Left lung (tissue), 14 donors: ENCODE measurements around the gene YDJC. TPM values are rescaled to one million over a fixed set of nuclear protein-coding genes. Genes with fewer than 3 reads are reported as not detected.
"Not testable (repeated sequence)": the region's sequence is repeated elsewhere in the genome, so short reads cannot be mapped to it uniquely, and the experiment has no call there.

Experiments used
- ATAC-seq: fragments of 200-7000 bp; cut with Tn5 transposase; one replicate; pipeline ENCODE4 v1.9.1; 2020; ENCODE audit warnings: moderate library complexity
- DNase-seq, 4 donors: peaks; one replicate each; pipeline ENCODE4 v3.0.0-alpha.2; 2013 to 2020
- H3K27ac ChIP-seq, 2 donors: fragments of 200-600 bp; sonication (generic) in 1 of 2; one replicate each; pipeline versions ENCODE4 v1.5.0 to v1.8.0; 2020 to 2021
- H3K27me3 ChIP-seq, 2 donors: fragments of 200-600 bp; sonication (generic) in 1 of 2; one replicate each; pipeline versions ENCODE4 v1.5.0 to v1.8.0; 2020 to 2021
- H3K36me3 ChIP-seq, 2 donors: fragments of 200-600 bp; sonication (generic) in 1 of 2; one replicate each; pipeline versions ENCODE4 v1.5.0 to v1.8.0; 2020 to 2021
- H3K4me1 ChIP-seq, 2 donors: fragments of 200-600 bp; one replicate each; pipeline ENCODE4 v1.8.0; 2021
- H3K4me3 ChIP-seq, 2 donors: fragments of 200-600 bp; sonication (generic) in 1 of 2; one replicate each; pipeline versions ENCODE4 v1.5.0 to v1.8.0; 2020 to 2021; ENCODE audit warnings: mild to moderate bottlenecking in 1 of 2
- H3K9me3 ChIP-seq, 2 donors: fragments of 200-600 bp; sonication (generic) in 1 of 2; one replicate each; pipeline versions ENCODE4 v1.5.0 to v1.8.0; 2020 to 2021
- intact Hi-C, 2 donors: fragments of 100-400 bp; cut with DNase I; formaldehyde crosslinking; loops; one replicate each; pipeline versions ENCODE4 v1.11.2 to v1.14.2; 2022
- long read RNA-seq, 12 donors: library from polyadenylated mRNA in 2 of 12; unstranded in 2 of 12; transcript quantifications; one replicate each; pipeline ENCODE4 v2.0.0 and lab custom pipeline, GENCODE V29; 2019 to 2026
- polyA plus RNA-seq, 6 donors: library from polyadenylated mRNA; unstranded; fragments of 120-200 nt; gene quantifications; one replicate each; pipeline ENCODE4 v1.2.1, GENCODE V29; 2013; ENCODE audit not compliant: insufficient read length in 6 of 6
- total RNA-seq, 2 donors: library from RNA; stranded (reverse); fragmentation: NEBNext Ultra II Directional; extraction: Animal tissue kit (Norgen Biotek cat#: 25700); gene quantifications; one replicate each; pipeline ENCODE4 v1.2.1, GENCODE V29; 2021
- TF ChIP-seq, protein P1 (sequence below), 2 donors: fragments of 200-600 bp; sonication (generic) in 1 of 2; IDR thresholded peaks; one replicate each; pipeline versions ENCODE4 v1.5.0 to v1.8.0; 2021; ENCODE audit warnings: antibody characterized with exemption in 2 of 2
- donor health status: DM: no; HTN: yes; CAD: no.
- donor health status: DM: no; HTN: no; CAD: no.

Gene YDJC
- 10 to 100 TPM; 13.1 to 17.2 TPM for total RNA-seq
- 10 to 100 TPM in 3 of 6 donors, 1 to 10 TPM in 3; 6.2 to 11.3 (median 9.7) TPM for polyA plus RNA-seq
- long read RNA-seq, donor 1, transcript YDJC-203 (5 exons, 1,410 nt) = major isoform, 5 of 10 reads
- long read RNA-seq, donor 1, partial matches to known transcripts = 0 of 10 reads
- long read RNA-seq, donor 1, other reads (novel, unspliced or antisense) = 0 of 10 reads
- long read RNA-seq, donor 2, transcript YDJC-201 (5 exons, 1,351 nt) = major isoform, 8 of 69 reads
- long read RNA-seq, donor 2, partial matches to known transcripts = 52 of 69 reads
- long read RNA-seq, donor 2, other reads (novel, unspliced or antisense) = 7 of 69 reads
- long read RNA-seq, donor 3, transcript YDJC-201 (5 exons, 1,351 nt) = major isoform, 6 of 9 reads
- long read RNA-seq, donor 3, partial matches to known transcripts = 0 of 9 reads
- long read RNA-seq, donor 3, other reads (novel, unspliced or antisense) = 0 of 9 reads
- long read RNA-seq, donor 4, transcript YDJC-201 (5 exons, 1,351 nt) = major isoform, 11 of 31 reads
- long read RNA-seq, donor 4, transcript YDJC-203 (5 exons, 1,410 nt) = minor isoform, 8 of 31 reads
- long read RNA-seq, donor 4, partial matches to known transcripts = 8 of 31 reads
- long read RNA-seq, donor 4, other reads (novel, unspliced or antisense) = 1 of 31 reads
- long read RNA-seq, donor 5, partial matches to known transcripts = 0 of 7 reads
- long read RNA-seq, donor 5, other reads (novel, unspliced or antisense) = 0 of 7 reads
- long read RNA-seq, donor 6, partial matches to known transcripts = 0 of 6 reads
- long read RNA-seq, donor 6, other reads (novel, unspliced or antisense) = 0 of 6 reads
- long read RNA-seq, donor 7, partial matches to known transcripts = 0 of 3 reads
- long read RNA-seq, donor 7, other reads (novel, unspliced or antisense) = 0 of 3 reads
- long read RNA-seq, donor 8, transcript YDJC-201 (5 exons, 1,351 nt) = major isoform, 5 of 12 reads
- long read RNA-seq, donor 8, partial matches to known transcripts = 0 of 12 reads
- long read RNA-seq, donor 8, other reads (novel, unspliced or antisense) = 0 of 12 reads
- long read RNA-seq, donor 9 = 0 reads
- long read RNA-seq, donor 10, transcript YDJC-201 (5 exons, 1,351 nt) = major isoform, 14 of 50 reads
- long read RNA-seq, donor 10, transcript YDJC-206 (4 exons, 1,494 nt) = minor isoform, 5 of 50 reads
- long read RNA-seq, donor 10, transcript YDJC-203 (5 exons, 1,410 nt) = minor isoform, 13 of 50 reads
- long read RNA-seq, donor 10, partial matches to known transcripts = 9 of 50 reads
- long read RNA-seq, donor 10, other reads (novel, unspliced or antisense) = 3 of 50 reads
- long read RNA-seq, donor 11, partial matches to known transcripts = 0 of 4 reads
- long read RNA-seq, donor 11, other reads (novel, unspliced or antisense) = 0 of 4 reads
- long read RNA-seq, donor 12, partial matches to known transcripts = 0 of 6 reads
- long read RNA-seq, donor 12, other reads (novel, unspliced or antisense) = 0 of 6 reads

DNA sequence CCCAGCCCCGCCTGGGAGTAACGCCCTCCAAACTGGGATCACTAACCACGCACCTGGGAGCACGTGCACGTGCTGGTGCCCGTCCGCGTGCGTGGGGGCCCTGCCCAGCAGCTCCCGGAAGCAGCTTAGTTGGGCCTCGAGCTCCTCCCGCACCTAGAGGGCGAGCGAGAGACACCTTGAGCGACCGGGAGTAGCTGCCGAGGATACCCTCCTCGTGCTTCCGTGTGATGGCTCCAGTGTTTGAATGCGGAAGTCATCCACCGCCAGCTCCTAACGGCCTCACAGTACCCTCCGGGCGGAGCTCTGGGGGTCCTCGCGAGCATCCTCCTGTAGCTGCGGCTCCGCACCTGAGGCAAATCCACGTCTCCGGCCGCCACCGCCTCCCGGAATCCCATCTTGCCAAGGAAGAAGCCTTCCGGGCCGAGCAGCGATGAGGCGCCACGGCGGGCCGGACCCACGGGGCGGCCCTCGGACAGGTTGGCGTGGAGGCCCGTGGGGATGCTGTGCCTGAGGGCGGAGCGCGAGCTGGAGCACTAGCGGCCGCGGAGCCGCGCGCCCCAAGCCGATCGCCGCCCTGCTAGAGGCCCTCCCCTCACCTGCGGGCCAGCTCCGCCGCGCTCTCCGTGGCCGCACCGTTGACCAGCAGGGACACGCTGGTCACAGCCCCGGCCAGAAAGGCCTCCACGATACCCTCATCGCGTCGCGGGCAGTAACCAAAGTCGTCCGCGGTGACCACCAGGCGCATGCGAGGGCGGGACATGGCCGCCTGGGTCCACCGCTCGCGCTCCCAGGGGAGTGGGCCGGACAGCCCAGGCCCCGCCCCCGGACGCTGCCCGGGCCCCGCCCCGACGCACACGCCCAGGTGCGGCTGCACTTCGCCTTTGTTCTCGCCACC lies at the start of gene YDJC:
Gene YDJC, minus strand, starts transcription at position 768 of the 895 bp plus-strand sequence. Its CDS starts 8 bp downstream, at position 760.
- Histone ChIP-seq H3K4me1 (peaks cover 0 to 40% of the 10 kb centered on the region in 2 donors), H3K4me3 (peak within 1 kb of the TSS; percentile 90 to 93), H3K9me3 (no peaks in the 10 kb centered on the region), H3K27me3 (no peaks in the 10 kb centered on the region), H3K36me3 (peaks cover 0 to 16% of the 10 kb centered on the region in 2 donors), H3K27ac (peak within 1 kb of the TSS; percentile 8 to 83)
- TF ChIP-seq, protein P1, sequence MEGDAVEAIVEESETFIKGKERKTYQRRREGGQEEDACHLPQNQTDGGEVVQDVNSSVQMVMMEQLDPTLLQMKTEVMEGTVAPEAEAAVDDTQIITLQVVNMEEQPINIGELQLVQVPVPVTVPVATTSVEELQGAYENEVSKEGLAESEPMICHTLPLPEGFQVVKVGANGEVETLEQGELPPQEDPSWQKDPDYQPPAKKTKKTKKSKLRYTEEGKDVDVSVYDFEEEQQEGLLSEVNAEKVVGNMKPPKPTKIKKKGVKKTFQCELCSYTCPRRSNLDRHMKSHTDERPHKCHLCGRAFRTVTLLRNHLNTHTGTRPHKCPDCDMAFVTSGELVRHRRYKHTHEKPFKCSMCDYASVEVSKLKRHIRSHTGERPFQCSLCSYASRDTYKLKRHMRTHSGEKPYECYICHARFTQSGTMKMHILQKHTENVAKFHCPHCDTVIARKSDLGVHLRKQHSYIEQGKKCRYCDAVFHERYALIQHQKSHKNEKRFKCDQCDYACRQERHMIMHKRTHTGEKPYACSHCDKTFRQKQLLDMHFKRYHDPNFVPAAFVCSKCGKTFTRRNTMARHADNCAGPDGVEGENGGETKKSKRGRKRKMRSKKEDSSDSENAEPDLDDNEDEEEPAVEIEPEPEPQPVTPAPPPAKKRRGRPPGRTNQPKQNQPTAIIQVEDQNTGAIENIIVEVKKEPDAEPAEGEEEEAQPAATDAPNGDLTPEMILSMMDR (IDR thresholded peaks at IDR 0.05) = no peak
- peak; percentile 87 to 99 (median 94) for DNase-seq
- peak; percentile 98 for ATAC-seq
- intact Hi-C loops = no loop called here

DNA sequence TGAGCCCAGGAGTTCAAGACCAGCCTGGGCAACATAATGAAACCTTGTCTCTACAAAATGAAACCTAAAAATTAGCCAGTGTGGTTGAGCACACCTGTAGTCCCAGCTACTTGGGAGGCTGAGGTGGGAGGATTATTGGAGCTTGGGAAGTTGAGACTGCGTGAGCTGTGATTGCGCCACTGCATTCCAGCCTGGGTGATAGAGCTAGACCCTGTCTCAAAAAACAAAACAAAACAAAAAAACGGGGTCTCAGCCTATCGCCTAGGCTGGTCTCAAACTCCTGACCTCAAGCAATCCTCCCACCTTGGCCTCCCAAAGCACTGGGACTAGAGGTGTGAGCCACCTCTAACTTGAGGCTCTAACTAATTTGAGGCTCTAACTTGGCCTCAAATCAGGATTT lies 49.6 kb upstream of the YDJC start:
- Histone ChIP-seq H3K4me3 (no peak overlapping the region), H3K27ac (no peak overlapping the region), H3K9me3 (no peaks in the 10 kb centered on the region), H3K36me3 (peaks cover 0 to 72% of the 10 kb centered on the region in 2 donors), H3K27me3 (no peaks in the 10 kb centered on the region), H3K4me1 (no peaks in the 10 kb centered on the region)
- no peak for DNase-seq
- TF ChIP-seq, protein P1 (IDR thresholded peaks at IDR 0.05) = no peak
- intact Hi-C loops = no loop called here
- no peak for ATAC-seq

DNA sequence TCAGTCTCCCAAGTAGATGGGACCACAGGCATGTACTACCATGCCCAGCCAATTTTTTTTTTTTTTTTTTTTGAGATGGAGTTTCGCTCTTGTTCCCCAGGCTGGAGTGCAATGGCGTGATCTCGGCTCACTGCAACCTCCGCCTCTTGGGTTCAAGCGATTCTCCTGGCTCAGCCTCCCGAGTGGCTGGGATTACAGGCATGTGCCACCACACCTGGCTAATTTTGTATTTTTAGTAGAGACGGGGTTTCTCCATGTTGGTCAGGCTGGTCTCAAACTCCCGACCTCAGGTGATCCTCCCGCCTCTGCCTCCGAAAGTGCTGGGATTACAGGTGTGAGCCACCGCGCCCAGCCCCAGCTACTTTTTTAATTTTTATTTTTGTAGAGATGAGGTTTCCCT lies 49.0 kb upstream of the YDJC start:
- H3K4me3 ChIP-seq, ATAC-seq, H3K9me3 ChIP-seq, H3K4me1 ChIP-seq, H3K27me3 ChIP-seq, H3K27ac ChIP-seq, intact Hi-C loops: not testable (repeated sequence)
- peak in 1 of 4 donors; percentile 4 for DNase-seq
- peaks cover 0 to 72% of the 10 kb centered on the region in 2 donors for H3K36me3 ChIP-seq

DNA sequence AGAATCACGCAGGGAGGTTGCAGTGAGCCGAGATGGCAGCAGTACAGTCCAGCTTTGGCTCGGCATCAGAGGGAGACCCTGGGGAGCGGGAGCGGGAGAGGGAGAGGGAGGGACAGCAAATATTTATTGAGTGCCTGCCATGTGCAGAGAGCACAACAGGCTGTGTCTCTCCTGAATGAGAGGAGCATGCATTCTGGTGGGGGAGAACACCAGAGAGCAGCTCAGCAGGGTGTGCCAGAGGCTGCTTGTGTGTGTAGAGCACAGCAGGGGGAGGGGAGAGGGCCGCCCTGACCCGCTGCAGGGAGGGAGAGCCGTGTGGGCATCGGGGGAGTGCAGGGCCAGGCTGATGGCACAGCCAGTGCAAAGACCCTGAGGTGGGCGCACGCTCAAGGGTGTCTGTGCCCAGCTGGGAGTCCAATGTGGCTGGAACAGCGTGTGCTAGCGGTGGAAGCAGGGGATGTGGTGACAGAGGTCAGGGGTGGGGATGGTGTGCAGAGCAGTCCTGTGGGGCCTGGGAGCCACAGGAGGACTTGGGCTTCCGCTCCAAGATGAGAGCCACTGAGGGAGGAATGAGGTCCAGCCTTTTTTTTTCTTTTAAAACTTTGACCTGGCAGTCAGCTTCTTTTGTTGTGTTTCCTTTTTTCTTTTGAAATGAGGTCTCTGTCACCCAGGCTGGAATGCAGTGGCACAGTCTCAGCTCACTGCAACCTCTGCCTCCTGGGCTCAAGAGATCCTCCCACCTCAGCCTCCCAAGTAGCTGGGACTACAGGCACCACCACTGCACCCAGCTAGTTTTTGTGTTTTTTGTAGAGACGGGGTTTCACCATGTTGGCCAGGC lies 48.0 kb upstream of the YDJC start:
- H3K4me1 ChIP-seq = no peaks in the 10 kb centered on the region
- TF ChIP-seq, protein P1 (IDR thresholded peaks at IDR 0.05) = no peak
- no peaks in the 10 kb centered on the region for H3K9me3 ChIP-seq
- no peak overlapping the region for H3K4me3 ChIP-seq
- ATAC-seq (no peak), DNase-seq (no peak)
- H3K36me3 ChIP-seq = peaks cover 0 to 72% of the 10 kb centered on the region in 2 donors
- H3K27ac ChIP-seq = no peak overlapping the region
- H3K27me3 ChIP-seq = no peaks in the 10 kb centered on the region
- intact Hi-C loops = no loop called here
